ENCODE data around the gene NMU.

GRCh38 chr4:55546756-55547465, 89.2 kb downstream of the NMU start, which contains the start of gene CLOCK:
- TF ChIP-seq POLR2A (IDR thresholded peaks at IDR 0.05) (no peak), CTCF (IDR thresholded peaks at IDR 0.05) (peak; percentile 43 to 63 (median 56))

Measured in testis (tissue), 2 donors.